Duodenal mucosa (tissue), 2 donors: ENCODE measurements around the gene THAP3.
"Not testable (repeated sequence)": the region's sequence is repeated elsewhere in the genome, so short reads cannot be mapped to it uniquely, and the experiment has no call there.

Experiments
- H3K27ac ChIP-seq: one replicate; pipeline ENCODE4 v1.7.0; 2013; ENCODE audit warnings: low read depth, low read length
- H3K27me3 ChIP-seq, 2 donors: one replicate each; pipeline ENCODE4 v1.7.0; 2013; ENCODE audit warnings: low read length in 2 of 2, control low read depth in 1 of 2; ENCODE audit not compliant: insufficient read depth in 2 of 2, control insufficient read depth in 1 of 2
- H3K36me3 ChIP-seq, 2 donors: one replicate each; pipeline ENCODE4 v1.7.0; 2013; ENCODE audit warnings: low read length in 2 of 2, control low read depth in 1 of 2; ENCODE audit not compliant: insufficient read depth in 2 of 2, control insufficient read depth in 1 of 2
- H3K4me1 ChIP-seq, 2 donors: one replicate each; pipeline ENCODE4 v1.7.0; 2013; ENCODE audit warnings: low read length in 2 of 2, control low read depth in 1 of 2; ENCODE audit not compliant: insufficient read depth in 2 of 2, control insufficient read depth in 1 of 2
- H3K4me3 ChIP-seq, 2 donors: one replicate each; pipeline ENCODE4 v1.7.0; 2013; ENCODE audit warnings: low read length in 2 of 2, low read depth in 1 of 2
- H3K9ac ChIP-seq, 2 donors: one replicate each; pipeline ENCODE4 v1.7.0; 2013; ENCODE audit warnings: low read length in 2 of 2, low read depth in 1 of 2
- H3K9me3 ChIP-seq, 2 donors: one replicate each; pipeline ENCODE4 v1.7.0; 2013; ENCODE audit warnings: low read length in 2 of 2, control low read depth in 1 of 2; ENCODE audit not compliant: control insufficient read depth in 1 of 2

Gene THAP3

GRCh38 chr1:6636778-6637177 lies 12.1 kb downstream of the THAP3 start:
- not testable (repeated sequence) for H3K4me3 ChIP-seq, H3K27me3 ChIP-seq, H3K9ac ChIP-seq, H3K4me1 ChIP-seq, H3K27ac ChIP-seq, H3K9me3 ChIP-seq
- peaks cover 43 to 85% of the 10 kb centered on the region in 2 donors for H3K36me3 ChIP-seq

GRCh38 chr1:6637770-6638169 lies 13.1 kb downstream of the THAP3 start:
- no peaks in the 10 kb centered on the region for H3K9me3 ChIP-seq
- H3K9ac ChIP-seq = no peak overlapping the region
- peaks cover 38 to 88% of the 10 kb centered on the region in 2 donors for H3K36me3 ChIP-seq
- no peak overlapping the region for H3K4me3 ChIP-seq
- H3K4me1 ChIP-seq = no peaks in the 10 kb centered on the region
- no peak overlapping the region for H3K27ac ChIP-seq
- no peaks in the 10 kb centered on the region for H3K27me3 ChIP-seq

DNA sequence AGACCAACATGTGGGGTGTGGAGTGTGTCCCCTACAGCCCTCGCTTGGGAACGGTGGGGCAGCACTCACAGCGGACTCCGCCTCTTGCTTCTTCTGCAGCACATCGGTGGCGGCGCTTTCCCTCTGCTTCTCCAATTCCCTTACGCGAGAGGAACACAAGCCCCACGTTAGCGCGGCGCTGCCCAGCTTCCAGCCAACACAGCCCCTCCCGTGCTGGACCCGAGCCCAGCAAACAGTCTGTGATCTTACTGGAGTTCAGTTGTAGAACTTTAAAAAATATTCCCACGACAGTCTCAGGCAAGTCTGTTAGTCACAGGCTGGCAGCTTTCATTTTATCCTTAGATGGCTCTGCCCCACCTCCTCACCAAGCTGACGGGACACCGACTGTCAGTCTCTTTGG lies 13.6 kb downstream of the THAP3 start:
- Histone ChIP-seq H3K4me1 (no peaks in the 10 kb centered on the region), H3K27ac (no peak overlapping the region), H3K9ac (no peak overlapping the region), H3K4me3 (no peak overlapping the region), H3K27me3 (no peaks in the 10 kb centered on the region), H3K36me3 (peaks cover 38 to 86% of the 10 kb centered on the region in 2 donors), H3K9me3 (no peaks in the 10 kb centered on the region)

GRCh38 chr1:6640867-6641266 lies 16.2 kb downstream of the THAP3 start:
- H3K36me3 ChIP-seq = peaks cover 38 to 80% of the 10 kb centered on the region in 2 donors
- not testable (repeated sequence) for H3K9ac ChIP-seq, H3K4me3 ChIP-seq, H3K9me3 ChIP-seq, H3K27ac ChIP-seq, H3K4me1 ChIP-seq, H3K27me3 ChIP-seq

- H3K36me3 ChIP-seq = peaks cover 11 to 50% of the 10 kb centered on the region in 2 donors
- no peaks in the 10 kb centered on the region for H3K4me1 ChIP-seq
- no peaks in the 10 kb centered on the region for H3K9me3 ChIP-seq
- H3K4me3 ChIP-seq = no peak overlapping the region
- H3K27me3 ChIP-seq = no peaks in the 10 kb centered on the region
- no peak overlapping the region for H3K9ac ChIP-seq
- no peak overlapping the region for H3K27ac ChIP-seq
These were observed 20.4 kb downstream of the THAP3 start for GRCh38 chr1:6645018-6645417.

DNA sequence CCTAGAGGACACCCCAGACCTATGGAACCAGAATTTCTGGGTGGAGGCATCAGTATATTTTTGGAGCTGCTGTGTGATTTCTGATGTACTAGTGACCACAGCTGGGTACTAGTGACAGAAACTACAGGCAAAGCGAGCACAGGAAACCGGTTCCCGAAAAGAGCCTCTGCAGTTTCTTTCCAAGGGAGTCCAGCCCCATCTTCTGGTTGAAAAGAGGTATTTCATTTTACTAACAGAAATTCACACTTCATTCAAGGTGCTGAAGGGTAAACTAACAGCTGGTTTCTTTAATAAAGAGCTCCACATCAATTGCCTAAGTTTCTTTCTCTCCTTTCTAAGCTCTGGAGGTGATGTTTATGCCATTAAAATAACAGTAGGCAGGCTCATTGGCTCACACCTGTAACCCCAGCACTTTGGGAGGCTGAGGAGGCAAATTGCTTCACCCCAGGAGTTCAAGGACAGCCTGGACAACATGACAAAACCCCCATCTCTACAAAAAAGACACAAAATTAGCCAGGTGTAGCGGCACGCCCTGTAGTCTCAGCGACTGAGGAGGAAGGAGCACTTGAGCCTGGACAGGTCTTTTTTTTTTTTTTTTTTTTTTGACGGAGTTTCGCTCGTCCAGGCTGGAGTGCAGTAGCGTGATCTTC lies 22.0 kb downstream of the THAP3 start:
- no peak overlapping the region for H3K9ac ChIP-seq
- peaks cover 16 to 52% of the 10 kb centered on the region in 2 donors for H3K36me3 ChIP-seq
- H3K27ac ChIP-seq = no peak overlapping the region
- no peaks in the 10 kb centered on the region for H3K9me3 ChIP-seq
- no peaks in the 10 kb centered on the region for H3K27me3 ChIP-seq
- H3K4me3 ChIP-seq = no peak overlapping the region
- H3K4me1 ChIP-seq = no peaks in the 10 kb centered on the region

DNA sequence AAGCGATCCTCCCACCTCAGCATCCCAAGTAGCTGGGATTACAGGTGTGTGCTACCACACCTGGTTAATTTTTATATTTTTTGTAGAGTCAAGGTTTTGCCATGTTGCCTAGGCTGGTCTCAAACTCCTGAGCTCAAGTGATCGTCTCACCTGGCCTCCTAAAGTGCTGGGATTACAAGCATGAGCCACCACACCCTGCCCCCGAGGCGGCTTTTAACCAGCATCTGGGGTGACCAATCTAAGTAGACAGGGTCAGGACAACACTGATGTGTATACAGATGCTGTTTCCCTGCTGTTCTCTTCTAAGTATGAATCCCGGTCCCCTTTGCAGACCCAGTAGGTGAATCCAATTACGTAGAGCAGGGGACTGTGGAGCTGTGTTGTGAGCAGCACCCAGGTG lies 23.9 kb downstream of the THAP3 start:
- Histone ChIP-seq H3K27ac (no peak overlapping the region), H3K4me1 (no peaks in the 10 kb centered on the region), H3K4me3 (no peak overlapping the region), H3K27me3 (no peaks in the 10 kb centered on the region), H3K9me3 (no peaks in the 10 kb centered on the region), H3K36me3 (peaks cover 23 to 53% of the 10 kb centered on the region in 2 donors), H3K9ac (no peak overlapping the region)

GRCh38 chr1:6651909-6652308 lies 27.2 kb downstream of the THAP3 start:
- Histone ChIP-seq H3K27ac (no peak overlapping the region), H3K27me3 (no peaks in the 10 kb centered on the region), H3K9me3 (no peaks in the 10 kb centered on the region), H3K36me3 (peaks cover 21 to 46% of the 10 kb centered on the region in 2 donors), H3K9ac (no peak overlapping the region), H3K4me3 (no peak overlapping the region), H3K4me1 (no peaks in the 10 kb centered on the region)

- no peak overlapping the region for H3K27ac ChIP-seq
- H3K9me3 ChIP-seq = no peaks in the 10 kb centered on the region
- H3K36me3 ChIP-seq = peaks cover 21 to 52% of the 10 kb centered on the region in 2 donors
- no peak overlapping the region for H3K9ac ChIP-seq
- H3K4me1 ChIP-seq = no peaks in the 10 kb centered on the region
- no peak overlapping the region for H3K4me3 ChIP-seq
- H3K27me3 ChIP-seq = no peaks in the 10 kb centered on the region
These were observed 28.3 kb downstream of the THAP3 start for GRCh38 chr1:6652986-6653385.

DNA sequence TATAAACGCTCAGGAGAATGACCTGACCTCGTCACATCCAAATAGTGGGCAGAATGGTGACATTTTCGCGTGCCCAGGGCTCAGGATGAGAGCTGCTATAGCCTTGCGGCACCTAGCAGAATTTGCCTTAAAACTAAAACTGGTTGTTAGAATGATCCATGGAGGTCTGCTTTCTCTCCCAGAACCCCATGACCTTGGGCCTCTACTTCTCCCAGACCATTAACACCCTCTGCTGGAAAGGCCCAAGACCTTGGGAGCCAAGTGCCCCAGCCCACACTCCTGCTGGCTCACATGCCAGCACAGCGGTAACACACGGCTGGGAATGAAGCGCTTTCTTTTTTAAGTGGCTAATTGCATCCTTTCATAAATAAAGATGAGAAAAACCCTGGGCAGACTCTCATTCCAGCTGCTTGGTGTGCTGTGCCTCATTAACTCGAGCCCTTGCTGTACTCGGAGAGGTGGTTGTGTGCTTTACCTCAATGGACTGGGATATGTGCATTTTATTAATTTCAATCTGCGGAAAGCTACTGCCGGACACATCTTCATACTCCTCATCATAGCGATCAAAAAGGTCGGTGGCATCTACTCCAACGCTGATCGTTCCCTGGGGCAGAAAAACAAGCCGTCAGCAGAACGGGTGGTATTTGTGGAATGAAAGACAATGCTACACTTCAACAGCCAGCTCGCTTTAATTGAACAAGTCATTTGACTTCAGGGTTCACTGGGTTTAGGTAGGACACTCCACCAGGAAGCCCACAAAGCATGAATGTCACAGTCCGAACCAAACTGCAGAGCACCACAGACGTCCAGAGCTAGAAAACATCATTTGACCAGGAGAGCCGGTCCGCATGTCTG lies 29.0 kb downstream of the THAP3 start:
- no peak overlapping the region for H3K9ac ChIP-seq
- no peak overlapping the region for H3K4me3 ChIP-seq
- H3K27me3 ChIP-seq = no peaks in the 10 kb centered on the region
- peaks cover 21 to 52% of the 10 kb centered on the region in 2 donors for H3K36me3 ChIP-seq
- no peaks in the 10 kb centered on the region for H3K4me1 ChIP-seq
- no peak overlapping the region for H3K27ac ChIP-seq
- H3K9me3 ChIP-seq = no peaks in the 10 kb centered on the region
